Stimulated activated CD8-positive, alpha-beta memory T cell treated with anti-CD3 and anti-CD28 coated beads, Interleukin-7, amount 100 ng/mL, for 1 hour (primary cell): Measurements from ENCODE around the gene ACAP3.

Experiments
- DNase-seq, 2 donors: peaks; one replicate each; pipeline ENCODE4 v3.0.0-alpha.2; 2020; ENCODE audit warnings: low read depth in 2 of 2

The ACAP3 gene

GRCh38 chr1:1315435-1315954 lies 7.8 kb upstream of the ACAP3 start:
- no peak for DNase-seq

DNA sequence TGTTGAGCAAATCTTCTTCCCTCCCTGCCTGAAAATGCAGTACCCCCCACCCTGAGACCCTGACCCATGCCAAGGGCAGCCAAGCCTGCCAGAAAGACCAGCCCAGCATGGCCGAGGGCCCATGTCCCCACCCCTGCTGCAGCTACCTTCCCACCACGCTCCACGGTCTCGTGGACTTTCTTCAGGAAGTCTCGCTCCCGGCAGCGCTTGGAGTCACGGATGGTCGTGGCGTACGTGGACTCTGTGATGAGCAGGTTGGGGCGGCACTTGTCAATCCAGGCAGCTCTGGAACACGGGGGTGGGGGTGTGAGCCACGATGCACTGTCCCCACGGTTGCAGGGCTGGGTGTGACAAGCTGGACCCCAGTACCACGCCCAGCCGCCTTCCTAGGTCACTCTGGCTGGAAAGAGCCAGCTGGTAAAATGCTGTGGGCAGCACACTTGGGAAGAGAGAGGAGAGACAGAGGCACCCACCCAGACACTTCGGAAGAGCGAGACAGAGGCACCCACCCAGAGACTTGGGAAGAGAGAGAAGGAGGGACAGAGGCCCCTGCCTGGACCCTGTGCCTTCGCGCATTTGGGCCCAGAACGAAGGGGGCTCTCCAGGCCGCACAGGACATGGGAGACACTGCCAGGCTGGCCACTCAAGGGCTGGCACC lies 7.1 kb upstream of the ACAP3 start:
- DNase-seq: no peak

DNA sequence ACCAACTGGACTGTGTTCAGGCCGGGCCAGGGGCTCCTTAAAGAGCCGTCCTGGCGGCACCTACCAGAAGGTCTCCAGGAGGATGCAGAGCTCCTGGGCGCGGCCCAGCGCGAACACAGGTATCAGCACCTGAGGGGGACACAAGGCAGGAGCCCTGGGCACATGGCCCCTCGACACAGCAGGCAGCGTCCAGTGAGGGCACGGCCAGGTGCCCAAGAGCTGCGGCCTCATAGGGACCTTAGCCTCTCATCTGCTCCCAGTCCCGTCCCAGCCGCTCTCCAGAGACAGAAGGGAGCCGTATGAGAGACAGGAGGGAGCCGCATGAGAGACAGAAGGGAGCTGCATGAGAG lies 6.5 kb upstream of the ACAP3 start:
- DNase-seq: no peak

DNA sequence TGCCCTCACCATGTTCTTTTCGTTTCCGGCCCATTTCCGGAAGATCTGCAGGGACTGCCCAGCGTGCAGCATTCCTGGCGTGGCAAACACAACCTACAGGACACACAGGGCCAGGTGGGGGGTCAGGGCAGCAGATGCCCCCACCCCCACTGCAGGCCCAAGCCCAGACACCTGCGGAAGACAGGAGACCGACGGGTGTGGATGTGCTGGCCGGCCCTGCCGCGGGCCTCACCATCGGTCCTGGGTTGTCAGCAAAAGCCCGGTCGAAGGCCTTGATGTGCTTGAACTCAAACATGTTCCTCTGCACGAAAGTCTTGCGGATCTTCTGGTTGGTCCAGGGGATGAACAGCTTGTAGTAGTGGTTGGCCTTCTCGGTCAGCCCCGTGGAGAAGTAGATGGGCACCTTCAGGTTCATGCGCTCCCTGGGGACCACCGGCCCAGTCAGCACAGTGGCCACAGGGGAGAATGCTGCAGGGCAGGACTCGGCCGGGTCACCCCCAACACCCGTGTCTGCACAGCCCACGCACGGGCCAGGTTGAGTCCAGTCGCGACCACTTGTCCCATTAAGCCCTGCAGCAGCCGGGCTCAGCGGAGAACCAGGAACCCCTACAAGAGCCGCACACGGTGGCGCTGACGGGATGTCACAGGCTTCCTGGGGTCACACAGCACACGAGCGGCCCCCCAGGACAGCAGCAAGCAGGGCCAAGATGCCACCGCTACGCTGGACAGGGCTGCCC lies 5.9 kb upstream of the ACAP3 start:
- DNase-seq: no peak

DNA sequence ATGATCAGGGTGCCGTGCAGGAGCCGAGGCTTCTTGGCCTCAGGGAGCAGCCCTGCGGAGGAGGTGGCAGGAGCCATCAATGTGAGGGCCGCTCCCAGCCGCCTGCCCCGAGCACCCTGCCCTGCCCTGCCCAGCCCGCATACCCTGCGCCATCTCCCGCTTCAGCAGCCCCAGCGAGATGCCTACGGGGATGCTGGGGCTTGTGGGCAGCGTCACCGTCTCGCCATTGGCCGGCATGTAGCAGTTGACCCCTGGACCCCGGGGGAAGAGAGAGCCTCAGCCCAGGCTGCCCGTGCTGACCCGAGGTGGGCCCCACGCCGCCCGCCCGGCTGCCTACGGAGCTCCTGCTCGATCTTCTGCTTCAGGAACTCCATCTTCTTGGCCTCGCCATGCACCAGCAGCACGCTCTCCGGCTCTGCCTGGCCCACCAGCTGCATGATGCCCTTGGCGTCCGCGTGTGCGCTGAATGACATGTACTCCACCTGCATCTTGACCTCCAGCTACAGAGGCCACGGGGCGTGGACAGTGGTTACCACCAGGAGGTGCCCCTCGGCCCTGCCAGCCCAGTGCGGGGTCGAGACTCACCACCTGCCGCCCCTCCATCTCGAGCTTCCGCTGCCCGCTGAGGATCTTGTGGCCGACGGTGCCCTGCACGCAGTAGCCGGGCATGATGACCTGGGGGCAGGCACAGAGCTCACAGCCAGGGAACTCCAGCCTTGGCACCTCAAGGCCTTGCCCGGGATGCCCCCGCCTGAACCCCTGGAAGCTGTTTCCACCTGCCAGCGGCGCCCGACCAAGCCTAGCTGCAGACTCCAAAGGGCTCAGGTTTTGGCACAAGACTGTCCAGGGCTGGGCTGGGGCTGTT lies 5.0 kb upstream of the ACAP3 start:
- DNase-seq: no peak

DNA sequence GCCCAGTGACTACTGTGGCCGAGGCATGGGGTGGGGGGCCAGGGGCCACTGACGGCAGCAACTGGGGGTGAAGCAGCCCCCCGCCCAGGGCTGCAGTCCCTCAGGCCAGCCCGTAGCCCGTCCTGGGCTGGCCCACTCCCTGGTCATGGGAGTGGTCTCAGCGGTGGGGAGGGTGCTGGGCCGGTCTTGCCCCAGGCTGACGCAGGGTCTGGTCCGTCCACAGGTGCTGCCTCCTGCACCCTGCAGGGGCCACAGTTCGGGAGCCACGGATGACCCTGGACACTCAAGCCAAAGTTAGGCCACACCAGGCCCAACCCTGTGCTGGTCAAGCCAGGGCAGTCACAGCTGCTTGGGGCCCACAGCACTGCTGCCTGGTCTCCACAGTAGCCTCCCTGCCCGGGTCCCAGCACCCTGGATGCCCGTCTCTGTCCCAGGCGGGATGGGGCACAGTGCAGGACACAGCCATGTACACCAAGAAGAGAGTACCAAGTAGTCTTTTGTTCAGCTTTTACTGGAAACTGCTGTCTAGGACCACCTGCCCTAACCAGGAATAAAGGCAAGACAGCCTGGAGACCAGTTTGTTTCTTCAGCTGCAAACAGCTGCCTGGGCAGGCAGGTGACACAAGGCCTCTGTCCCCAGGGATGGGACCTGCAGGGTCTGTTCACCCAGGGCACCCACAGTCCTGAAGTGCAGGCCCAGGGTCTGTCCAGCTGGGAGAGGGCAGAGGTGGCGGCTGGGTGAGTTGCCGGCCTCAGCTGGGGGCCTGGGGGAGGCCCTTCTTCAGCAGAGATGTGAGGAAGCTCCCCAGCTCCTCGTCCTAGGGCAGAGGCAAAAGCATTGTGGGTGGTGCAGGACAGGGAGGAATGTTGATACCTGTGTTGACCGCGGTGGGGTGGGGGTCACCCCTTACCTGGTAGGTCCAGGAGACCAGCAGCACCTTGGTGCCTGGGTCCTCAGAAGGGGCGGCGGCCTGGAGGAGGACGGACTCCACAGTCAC lies 3.7 kb upstream of the ACAP3 start:
- no peak for DNase-seq

DNA sequence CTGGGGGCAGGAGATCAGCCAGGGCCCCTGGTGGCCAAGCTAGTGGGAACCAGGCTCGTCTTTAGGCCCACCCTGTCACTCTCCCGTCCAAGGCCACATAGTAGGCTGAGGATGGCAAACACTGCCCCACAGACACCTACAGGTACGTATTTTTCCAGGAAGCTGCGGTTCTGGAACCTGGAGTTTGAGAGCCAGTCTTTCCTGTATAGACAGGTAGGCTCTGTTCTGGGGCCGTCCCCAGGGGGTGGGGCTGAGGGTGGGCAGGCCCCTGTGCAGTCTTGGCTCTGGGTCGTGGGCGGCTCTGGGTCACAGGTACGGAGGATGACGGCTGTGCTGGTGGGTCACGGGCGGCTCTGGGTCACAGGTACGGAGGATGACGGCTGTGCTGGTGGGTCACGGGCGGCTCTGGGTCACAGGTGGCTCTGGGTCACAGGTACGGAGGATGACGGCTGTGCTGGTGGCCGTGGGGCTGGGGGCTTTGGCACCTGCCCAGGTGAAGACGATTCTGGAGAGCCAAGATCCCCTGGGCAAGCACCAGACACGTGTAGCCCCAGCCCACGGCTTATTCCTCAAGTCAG lies 2.8 kb upstream of the ACAP3 start:
- no peak for DNase-seq

DNA sequence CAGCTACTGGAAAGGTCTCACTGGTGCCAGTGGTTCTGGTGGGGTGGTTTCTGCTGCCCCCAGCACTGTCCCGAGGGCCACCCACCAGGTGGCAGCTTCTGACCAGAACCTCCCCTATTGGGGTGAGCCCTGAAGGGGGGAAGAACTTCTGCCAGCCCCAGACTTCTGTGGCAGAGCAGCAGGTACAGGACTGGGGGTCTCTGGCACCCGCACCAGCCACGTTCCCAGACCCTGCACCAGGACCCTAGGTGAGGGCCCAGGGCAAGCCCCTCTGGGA lies 2.3 kb upstream of the ACAP3 start:
- DNase-seq: no peak

GRCh38 chr1:1309251-1310108 lies 1.8 kb upstream of the ACAP3 start:
- no peak for DNase-seq

GRCh38 chr1:1308756-1309250 lies 1.1 kb upstream of the ACAP3 start:
- DNase-seq: no peak

DNA sequence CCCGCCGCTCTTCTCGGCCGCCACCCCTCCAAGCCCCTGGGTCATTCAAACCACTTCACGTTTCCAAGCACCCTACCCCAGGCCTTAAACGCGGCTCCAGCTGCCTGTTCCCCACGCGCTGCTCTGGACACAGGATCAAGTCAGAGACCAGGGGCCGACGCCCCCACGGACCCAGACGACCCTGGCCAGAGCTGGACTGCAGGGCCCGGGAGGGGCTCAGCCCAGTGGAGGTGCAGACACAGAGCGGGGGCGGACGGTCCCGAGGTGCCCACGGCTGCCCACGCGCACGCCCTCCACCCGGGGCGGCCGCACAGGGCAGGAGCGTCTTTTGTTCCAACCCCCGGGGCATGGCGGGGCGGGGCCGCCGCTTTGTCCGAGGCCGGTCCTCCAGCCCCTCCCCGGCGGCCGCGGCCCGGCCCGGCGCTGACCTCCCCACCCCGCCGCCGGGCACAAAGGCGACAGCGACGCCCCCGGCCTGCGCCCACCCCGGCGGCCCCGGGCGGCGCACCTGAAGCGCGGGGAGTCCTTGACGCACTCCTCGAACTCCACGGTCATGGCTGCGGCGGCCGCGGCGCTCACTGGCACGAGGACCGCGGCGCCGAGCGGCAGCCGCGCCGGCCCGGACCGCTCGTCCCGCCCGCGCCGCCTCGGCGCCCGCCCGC lies 338 bp downstream of the ACAP3 start:
- no peak for DNase-seq

DNA sequence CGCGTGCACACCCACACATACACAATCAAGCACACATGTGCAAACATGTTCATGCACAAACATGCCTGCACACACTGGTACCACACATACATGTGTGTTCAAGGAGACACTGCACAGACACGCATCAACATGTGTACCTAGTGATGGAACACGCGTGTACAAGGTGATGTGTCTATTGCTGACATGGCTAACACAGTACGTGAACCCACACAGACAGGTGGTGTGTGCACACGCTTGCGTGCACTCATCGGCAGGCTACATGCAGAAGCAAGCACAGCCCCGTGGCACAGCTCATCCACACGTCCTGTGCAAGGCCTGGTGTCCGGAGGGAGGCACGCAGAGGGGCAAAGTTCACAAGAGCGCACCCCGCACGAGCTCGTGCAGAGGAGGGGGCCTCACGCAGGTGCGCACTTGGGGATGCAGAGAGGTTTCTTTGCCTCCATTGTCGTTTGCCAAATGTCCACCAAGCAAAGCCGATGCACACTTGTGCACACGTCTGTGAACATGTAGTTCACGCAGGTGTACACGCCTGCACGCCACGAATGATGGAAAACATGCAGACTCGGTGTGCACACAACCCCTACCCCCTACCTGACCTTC lies 969 bp downstream of the ACAP3 start:
- no peak for DNase-seq

DNA sequence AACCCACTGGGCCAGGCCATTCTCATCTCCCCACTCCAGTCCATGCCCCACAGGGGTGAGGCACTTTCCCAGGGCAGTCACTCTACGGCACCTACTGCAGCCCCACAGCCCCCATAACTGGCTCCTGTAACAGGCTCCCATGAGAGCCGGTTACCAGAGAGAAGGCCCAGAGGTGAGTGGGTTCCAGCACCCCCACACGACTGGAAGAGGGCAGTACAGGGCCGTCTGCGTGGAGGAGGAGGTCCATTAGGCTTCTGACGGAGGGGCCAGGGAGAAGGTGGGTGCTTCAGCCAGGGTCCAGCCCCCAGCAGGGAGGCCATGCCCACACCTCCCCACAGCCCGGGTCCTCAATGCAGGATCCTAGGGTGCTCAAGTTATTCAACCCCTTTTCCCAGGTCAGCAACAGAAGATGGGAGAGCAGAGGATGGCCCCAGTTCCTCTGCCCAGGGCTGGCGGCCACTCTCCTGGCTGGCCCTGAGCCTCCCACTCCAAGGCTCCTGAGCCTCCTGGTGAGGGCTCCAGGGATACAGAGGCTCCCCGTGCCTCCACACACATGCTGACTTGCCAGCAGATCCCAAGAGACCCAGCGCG lies 1.6 kb downstream of the ACAP3 start:
- DNase-seq: no peak

- peak; percentile 54 to 58 for DNase-seq
Observed at GRCh38 chr1:1305300-1306069, 2.2 kb downstream of the ACAP3 start.

DNA sequence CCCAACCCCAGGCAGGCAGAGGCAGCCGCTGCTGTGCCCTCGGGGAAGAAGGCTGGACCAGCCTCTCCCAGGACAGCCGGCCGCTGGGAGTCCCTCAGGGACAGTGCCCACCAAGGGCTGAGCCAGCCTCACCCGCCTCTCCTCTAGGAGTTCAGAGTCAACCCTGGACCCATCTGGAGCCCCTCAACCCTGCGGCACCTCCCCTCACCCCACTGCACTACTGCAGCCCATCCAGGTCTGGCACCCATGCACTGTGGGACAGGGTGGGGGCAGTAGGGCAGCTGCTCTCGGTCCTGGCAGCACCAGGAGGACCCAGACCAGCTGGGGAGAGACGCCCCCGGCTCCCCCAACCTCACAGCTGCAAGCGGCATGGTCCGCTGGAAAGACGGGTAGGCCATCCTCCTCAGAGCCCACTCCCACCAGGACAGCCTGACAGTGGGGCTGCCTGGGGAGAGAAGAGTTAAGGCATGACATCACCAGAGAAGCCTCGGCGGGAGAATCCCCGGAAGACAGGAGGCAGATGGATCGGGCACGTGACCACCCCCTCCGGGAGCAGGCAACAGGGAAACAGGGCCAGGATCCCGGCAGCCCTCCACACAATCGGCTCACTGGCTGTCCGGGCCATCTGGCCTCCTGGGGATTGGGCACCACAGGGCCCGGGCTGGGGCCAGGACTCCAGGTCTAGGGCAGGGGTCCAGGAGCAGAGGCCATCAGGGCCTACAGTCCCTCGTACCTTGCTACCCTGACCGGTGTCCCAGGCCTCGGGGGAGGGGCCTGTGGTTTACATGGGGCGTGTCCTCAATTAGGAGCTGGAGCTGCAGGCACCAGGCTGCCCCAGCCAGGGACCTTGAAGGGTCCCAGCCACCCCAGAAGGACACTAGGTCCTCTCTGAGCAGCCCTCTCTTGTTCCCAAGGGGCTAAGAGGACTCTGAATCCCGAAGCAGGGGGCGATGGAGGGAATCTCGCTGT lies 3.1 kb downstream of the ACAP3 start:
- no peak for DNase-seq

GRCh38 chr1:1303736-1304135 lies 4.0 kb downstream of the ACAP3 start:
- DNase-seq: no peak
